H4 (cell line): ENCODE measurements around the gene GNG5. TPM values are rescaled to one million over a fixed set of nuclear protein-coding genes. Genes with fewer than 3 reads are reported as not detected.
"Not testable (repeated sequence)": the region's sequence is repeated elsewhere in the genome, so short reads cannot be mapped to it uniquely, and the experiment has no call there.

Experiments used
- DNase-seq: peaks from one replicate; pipeline ENCODE4 v3.0.0-alpha.2; 2015; ENCODE audit warnings: low spot score
- total RNA-seq: library from RNA; depleted of rRNA; stranded (reverse); fragments of >200 nt; shearing (Covaris generic); gene quantifications from 2 replicates; pipeline ENCODE4 v1.2.3, GENCODE V29; 2014; rRNA removed

The GNG5 gene
- total RNA-seq, 1 experiment from 2014 or later, result 57.3 TPM

GRCh38 chr1:84489766-84490165, 16.6 kb downstream of the GNG5 start:
- no peak for DNase-seq

DNA sequence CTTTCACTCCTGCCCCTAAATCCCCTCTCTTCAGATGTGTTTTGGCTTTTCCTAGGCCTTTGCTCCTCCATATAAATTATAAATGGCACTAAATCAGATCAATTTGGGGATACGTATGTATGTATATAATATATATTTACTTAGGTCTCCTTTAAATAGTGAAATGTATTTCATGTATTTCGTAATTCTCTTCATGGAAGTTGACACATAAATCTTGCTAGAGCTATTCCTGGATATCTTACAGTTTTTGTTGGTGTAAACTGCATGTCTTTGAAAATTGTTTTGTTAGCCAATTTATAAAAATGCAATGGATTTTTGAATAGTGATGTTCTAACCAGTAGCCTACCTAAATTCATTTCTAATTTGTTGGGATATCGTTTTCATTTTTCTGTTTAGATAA, 18.3 kb downstream of the GNG5 start:
- DNase-seq, result no peak

DNA sequence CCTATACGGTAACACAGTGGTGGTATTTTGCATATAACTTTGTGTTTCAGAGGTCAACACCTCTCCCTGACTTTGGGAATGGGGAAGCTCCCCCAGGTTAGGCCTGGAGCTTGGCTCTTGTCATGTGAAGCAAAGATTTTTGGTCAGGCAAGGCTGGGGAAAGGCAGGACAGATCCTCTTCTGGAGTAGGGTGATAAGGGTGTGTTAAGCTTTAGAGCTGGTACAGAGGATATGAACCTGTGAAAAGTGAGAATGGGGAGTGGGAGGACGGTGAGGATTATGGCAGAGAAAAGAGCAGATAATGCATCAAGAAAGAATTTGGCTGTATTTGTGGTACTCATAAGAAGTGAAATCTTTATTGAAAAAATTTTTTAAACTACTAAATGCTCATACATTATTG, 25.1 kb downstream of the GNG5 start:
- no peak for DNase-seq

DNA sequence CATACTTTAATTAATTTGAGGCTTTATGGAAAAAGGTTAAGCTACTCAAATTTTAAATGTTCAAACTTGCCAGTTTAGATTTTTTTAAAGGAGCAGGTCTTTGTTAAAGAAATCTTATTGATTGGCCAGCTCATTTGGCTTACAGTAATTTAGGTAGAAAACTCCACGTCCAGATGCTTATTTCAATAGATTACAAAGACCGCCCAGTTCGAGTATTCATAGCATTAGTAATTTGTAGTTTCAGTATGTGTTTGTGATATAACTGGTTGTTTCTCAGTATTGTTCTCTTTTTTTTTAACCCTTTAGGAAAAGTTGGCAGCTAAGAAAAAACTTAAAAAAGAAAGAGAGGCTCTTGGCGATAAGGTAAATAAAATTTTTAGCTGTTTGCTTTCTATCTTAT, 25.7 kb downstream of the GNG5 start:
- DNase-seq, result no peak

GRCh38 chr1:84479998-84480397, 26.4 kb downstream of the GNG5 start:
- no peak for DNase-seq

- DNase-seq, result peak; percentile 60
Measured at GRCh38 chr1:84478876-84479868, 27.2 kb downstream of the GNG5 start, which contains the start of gene RPF1. Gene RPF1 (plus strand): TSS chr1:84479266. CDS start chr1:84479282, 16 bp downstream.

DNA sequence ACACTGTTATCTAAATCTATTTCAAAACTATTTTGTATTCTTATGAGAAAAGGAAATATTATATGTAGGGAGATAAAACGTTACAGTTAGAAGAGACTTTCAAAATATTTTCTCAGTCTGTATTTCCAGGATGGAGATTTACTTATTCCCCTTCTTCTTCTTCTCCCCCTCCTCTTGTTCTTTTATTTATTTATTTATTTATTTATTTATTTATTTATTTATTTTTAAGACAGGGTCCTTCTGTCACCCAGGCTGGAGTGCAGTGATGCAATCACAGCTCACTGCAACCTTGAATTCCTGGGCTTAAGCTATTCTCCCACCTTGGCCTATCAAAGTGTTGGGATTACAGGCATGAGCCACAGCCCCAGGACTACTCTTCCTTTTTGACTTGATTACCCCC, 30.2 kb downstream of the GNG5 start:
- no peak for DNase-seq

DNA sequence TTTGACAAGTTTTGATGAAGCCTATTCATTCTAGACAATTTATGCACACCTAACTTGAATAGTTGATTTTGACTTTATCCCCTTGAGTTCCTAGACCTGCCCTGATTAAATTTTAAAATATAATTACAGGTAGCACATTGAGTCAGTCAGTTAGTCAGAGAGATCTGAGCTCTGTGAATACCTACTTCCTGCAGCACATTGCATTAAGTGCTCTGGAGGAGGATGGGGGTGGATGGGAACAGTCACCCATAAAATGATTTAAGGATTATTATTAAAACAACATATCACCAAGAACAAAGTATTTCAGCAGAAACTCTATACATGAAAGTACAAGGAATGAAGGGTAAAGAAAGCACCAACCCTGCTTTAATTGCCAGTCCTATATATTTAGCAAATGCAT, 39.1 kb downstream of the GNG5 start:
- no peak for DNase-seq

DNA sequence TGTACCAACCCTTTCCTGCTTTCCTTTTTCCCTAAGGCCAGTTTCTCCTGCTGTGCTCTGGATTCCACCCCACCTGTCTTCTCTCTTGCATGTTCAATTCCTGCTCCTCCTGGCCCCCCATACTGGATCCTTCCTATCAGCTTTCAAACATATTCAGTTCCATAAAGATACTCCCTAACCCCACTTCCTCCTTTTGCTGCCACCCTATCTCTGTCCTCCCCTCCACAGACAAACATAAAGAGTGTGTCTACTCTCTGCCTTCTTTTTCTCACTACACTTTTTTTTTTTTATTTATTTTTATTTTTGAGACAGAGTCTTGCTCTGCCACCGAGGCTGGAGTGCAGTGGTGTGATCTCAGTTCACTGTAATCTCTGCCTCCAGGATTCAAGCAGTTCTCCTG, 44.3 kb downstream of the GNG5 start:
- DNase-seq, result no peak

- DNase-seq, result no peak
Measured at GRCh38 chr1:84452436-84452835, 53.9 kb downstream of the GNG5 start.

GRCh38 chr1:84450910-84451309, 55.5 kb downstream of the GNG5 start:
- no peak for DNase-seq

DNA sequence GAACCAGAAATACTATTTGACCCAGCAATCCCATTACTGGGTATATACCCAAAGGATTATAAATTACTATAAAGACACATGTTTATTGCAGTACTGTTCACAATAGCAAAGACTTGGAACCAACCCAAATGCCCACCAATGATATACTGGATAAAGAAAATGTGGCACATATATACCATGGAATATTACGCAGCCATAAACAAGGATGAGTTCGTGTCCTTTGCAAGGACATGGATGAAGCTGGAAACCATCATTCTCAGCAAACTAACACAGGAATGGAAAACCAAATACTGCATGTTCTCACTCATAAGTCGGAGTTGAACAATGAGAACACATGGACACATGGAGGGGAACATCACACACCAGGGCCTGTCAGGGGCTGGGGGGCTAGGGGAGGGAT, 57.7 kb downstream of the GNG5 start:
- DNase-seq, result not testable (repeated sequence)

Other genes with a start within 250 kb of the GNG5 start
- 0.29 and 2.3 TPM in 2 replicates for gene SAMD13, start 204.9 kb downstream of the GNG5 start, total RNA-seq
- gene DNASE2B, start 108.1 kb downstream of the GNG5 start, total RNA-seq, result not detected in 2 replicates
- 48.1 and 49.5 TPM in 2 replicates for gene RPF1, start 27.3 kb downstream of the GNG5 start, total RNA-seq
- 0.17 TPM in 1 of 2 replicates, not detected in the other for gene SPATA1, start 195 bp downstream of the GNG5 start, total RNA-seq
- gene CTBS, start 67.9 kb upstream of the GNG5 start, total RNA-seq, result 11.3 and 15.2 TPM in 2 replicates
- gene SSX2IP, start 183.9 kb upstream of the GNG5 start, total RNA-seq, result 7.1 and 8.8 TPM in 2 replicates